HUDEP-2 (cell line): ENCODE measurements around the gene SERPINB7.

Source experiments
- DNase-seq, 76 experiments: peaks; one replicate each; lab custom pipeline; 2025; ENCODE audit not compliant: unreplicated experiment in 76 of 76; lab: John Stamatoyannopoulos, UW

The SERPINB7 gene

GRCh38 chr18:63843008-63843407, 67.8 kb downstream of the SERPINB7 start:
- no peak for DNase-seq

DNA sequence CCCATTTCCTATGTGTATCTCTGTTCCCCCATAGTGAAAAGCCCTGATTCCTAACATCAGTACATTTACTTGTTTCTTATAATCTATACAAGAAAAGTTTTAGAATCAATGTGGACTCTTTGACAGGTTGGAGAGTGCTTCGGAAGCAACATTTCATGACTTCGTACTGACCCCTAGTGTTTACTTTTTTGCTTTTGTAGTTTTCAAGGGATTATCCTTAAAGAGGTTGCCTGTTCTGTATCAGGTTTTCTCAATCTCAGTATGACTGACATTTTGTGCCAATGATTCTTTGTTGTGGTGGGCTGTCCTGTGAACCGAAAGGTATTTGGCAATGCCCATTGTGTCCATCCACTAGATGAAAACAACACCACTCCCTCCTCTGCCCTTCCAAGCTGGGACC, 69.0 kb downstream of the SERPINB7 start:
- DNase-seq: peak in 1 of 76 experiments; percentile 23

DNA sequence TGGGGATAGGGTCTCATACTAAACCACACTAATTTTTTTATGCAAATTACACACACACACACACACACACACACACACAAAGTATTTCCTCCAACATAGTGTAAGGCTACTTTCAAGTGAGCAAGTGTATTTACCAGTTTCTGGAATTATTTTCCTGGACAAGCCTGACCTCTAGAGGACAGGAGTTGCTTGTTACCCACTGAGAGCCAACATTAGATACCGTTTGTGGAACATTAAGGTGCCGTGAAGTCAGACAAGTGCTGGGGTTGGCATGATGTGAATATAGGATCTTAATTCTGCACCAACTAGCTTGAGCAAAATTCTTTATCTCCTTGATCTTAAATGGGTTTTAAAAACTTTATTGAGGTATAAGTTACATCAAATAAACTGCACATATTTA, 72.9 kb downstream of the SERPINB7 start:
- peak in 16 of 76 experiments; percentile 1 to 57 (median 14) for DNase-seq

- DNase-seq: peak in 15 of 76 experiments; percentile 0 to 42 (median 7)
These were observed 74.8 kb downstream of the SERPINB7 start for GRCh38 chr18:63850020-63850419.

GRCh38 chr18:63850636-63851035, 75.4 kb downstream of the SERPINB7 start:
- no peak for DNase-seq
